Neural progenitor cell (in vitro differentiated cells): ENCODE measurements around the gene AIF1.

Experiments used
- EZH2 ChIP-seq: fragments of 200-600 bp; sonication (generic); IDR thresholded peaks from 2 replicates; pipeline ENCODE4 v1.6.1; 2017; ENCODE audit warnings: antibody characterized with exemption, mild to moderate bottlenecking, moderate library complexity
- EZH2phosphoT487 ChIP-seq: fragments of 200-600 bp; sonication (generic); IDR thresholded peaks from 2 replicates; pipeline ENCODE4 v1.6.1; 2017; ENCODE audit warnings: antibody characterized with exemption
- TF ChIP-seq, protein P1 (sequence below): fragments of 200-600 bp; sonication (generic); IDR thresholded peaks from 2 replicates; pipeline ENCODE4 v1.5.1; 2017; ENCODE audit warnings: antibody characterized with exemption, mild to moderate bottlenecking

DNA sequence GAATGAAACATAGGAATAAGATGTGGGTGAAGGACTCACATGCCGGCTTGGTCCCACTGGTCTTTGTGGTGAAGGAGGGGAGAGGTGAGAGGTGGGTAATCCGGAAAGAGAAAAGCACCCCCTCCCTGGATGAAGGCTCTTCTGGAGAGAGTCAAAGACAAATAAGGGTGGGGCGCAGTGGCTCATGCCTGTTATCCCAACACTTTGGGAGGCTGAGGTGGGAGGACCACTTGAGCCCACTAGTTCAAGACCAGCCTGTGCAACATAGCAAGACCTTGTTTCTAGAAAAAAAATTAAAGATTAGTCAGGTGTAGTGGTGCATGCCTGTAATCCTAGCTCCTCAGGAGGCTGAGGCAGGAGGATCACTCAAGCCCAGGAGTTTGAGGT, 35.9 kb upstream of the AIF1 start:
- TF ChIP-seq, protein P1, sequence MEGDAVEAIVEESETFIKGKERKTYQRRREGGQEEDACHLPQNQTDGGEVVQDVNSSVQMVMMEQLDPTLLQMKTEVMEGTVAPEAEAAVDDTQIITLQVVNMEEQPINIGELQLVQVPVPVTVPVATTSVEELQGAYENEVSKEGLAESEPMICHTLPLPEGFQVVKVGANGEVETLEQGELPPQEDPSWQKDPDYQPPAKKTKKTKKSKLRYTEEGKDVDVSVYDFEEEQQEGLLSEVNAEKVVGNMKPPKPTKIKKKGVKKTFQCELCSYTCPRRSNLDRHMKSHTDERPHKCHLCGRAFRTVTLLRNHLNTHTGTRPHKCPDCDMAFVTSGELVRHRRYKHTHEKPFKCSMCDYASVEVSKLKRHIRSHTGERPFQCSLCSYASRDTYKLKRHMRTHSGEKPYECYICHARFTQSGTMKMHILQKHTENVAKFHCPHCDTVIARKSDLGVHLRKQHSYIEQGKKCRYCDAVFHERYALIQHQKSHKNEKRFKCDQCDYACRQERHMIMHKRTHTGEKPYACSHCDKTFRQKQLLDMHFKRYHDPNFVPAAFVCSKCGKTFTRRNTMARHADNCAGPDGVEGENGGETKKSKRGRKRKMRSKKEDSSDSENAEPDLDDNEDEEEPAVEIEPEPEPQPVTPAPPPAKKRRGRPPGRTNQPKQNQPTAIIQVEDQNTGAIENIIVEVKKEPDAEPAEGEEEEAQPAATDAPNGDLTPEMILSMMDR: no peak
- TF ChIP-seq EZH2 (no peak), EZH2phosphoT487 (no peak)
